Vagina (tissue), 2 donors: ENCODE measurements around the gene DOCK1.

Source experiments
- POLR2AphosphoS5 ChIP-seq, 2 donors: sonication (generic); formaldehyde crosslinking; IDR thresholded peaks; one replicate each; pipeline ENCODE4 v1.9.0; 2017; ENCODE audit warnings: antibody characterized with exemption in 2 of 2, mild to moderate bottlenecking in 2 of 2, low read depth in 1 of 2; ENCODE audit not compliant: insufficient read depth in 1 of 2
- TF ChIP-seq, protein P1 (sequence below), 3 experiments: fragments of 450-650 bp in 2 of 3; fragments of 200-600 bp in 1 of 3; sonication (generic) in 1 of 3; IDR thresholded peaks; one replicate each; pipeline ENCODE4 v1.5.1; 2017 to 2019; ENCODE audit warnings: antibody characterized with exemption in 3 of 3, mild to moderate bottlenecking in 2 of 3, moderate library complexity in 2 of 3

- TF ChIP-seq, protein P1, sequence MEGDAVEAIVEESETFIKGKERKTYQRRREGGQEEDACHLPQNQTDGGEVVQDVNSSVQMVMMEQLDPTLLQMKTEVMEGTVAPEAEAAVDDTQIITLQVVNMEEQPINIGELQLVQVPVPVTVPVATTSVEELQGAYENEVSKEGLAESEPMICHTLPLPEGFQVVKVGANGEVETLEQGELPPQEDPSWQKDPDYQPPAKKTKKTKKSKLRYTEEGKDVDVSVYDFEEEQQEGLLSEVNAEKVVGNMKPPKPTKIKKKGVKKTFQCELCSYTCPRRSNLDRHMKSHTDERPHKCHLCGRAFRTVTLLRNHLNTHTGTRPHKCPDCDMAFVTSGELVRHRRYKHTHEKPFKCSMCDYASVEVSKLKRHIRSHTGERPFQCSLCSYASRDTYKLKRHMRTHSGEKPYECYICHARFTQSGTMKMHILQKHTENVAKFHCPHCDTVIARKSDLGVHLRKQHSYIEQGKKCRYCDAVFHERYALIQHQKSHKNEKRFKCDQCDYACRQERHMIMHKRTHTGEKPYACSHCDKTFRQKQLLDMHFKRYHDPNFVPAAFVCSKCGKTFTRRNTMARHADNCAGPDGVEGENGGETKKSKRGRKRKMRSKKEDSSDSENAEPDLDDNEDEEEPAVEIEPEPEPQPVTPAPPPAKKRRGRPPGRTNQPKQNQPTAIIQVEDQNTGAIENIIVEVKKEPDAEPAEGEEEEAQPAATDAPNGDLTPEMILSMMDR (IDR thresholded peaks at IDR 0.05) = no peak
- TF ChIP-seq POLR2AphosphoS5 (IDR thresholded peaks at IDR 0.05; ENCODE audit: insufficient read depth in 1 of 2, low read depth in 1 of 2) = no peak
Observed at GRCh38 chr10:127368101-127368500, 462.9 kb downstream of the DOCK1 start.
